ENCODE measurements around the gene SVIL.
"Not testable (repeated sequence)": the region's sequence is repeated elsewhere in the genome, so short reads cannot be mapped to it uniquely, and the experiment has no call there.

Gene SVIL

DNA sequence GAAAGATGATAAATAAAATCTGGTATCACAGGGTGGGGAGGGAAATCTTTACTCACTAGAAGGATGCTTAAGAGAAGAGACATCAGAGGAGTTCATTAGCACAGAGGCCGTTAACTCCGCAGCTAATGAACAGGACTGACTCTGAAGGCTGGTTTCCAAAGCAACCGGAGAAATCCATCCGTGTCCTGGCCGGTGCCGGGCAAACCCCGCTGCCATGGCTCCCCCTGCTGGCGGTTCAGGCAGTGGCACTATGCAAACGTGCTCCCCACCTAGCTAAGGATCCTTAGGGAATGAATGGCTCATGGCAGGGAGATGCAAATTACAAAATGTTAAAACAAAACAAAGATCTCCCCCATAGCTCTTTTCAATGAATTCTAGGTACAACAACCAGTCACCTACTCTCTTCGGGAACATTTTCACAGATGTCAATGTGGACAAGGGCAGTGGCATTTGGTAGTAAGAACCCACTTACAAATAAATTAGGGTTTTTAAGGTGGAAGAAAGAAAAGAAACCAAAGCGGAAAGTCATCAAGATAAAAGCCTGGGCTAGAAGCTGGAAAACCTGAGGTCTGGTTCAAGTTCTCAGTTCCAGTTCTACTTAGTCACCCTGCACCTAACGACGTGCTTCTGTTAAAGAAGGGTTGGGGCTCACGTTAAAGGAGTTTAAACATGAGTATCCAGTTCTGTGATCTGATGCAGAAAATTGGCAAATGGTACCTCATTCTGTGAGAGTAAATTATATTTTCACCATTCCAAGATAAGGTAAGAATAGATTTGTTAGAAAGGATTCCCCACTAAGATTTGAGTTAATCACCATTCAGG is 138.2 kb downstream of the SVIL start:
- peaks cover 8% of the 10 kb centered on the region for H3K4me1 ChIP-seq (ENCODE audit: control insufficient read depth, insufficient read depth, low read length)
- no peaks in the 10 kb centered on the region for H3K36me3 ChIP-seq (ENCODE audit: control insufficient read depth, insufficient read depth, low read length)
- H3K9me3 ChIP-seq (ENCODE audit: control insufficient read depth, insufficient read depth, low read length), result no peaks in the 10 kb centered on the region
- H3K27me3 ChIP-seq (ENCODE audit: control insufficient read depth, insufficient read depth, low read length), result no peaks in the 10 kb centered on the region
- no peak overlapping the region for H3K4me3 ChIP-seq (ENCODE audit: low read depth, low read length)
- no peak overlapping the region for H3K9ac ChIP-seq (ENCODE audit: low read depth, low read length)

DNA sequence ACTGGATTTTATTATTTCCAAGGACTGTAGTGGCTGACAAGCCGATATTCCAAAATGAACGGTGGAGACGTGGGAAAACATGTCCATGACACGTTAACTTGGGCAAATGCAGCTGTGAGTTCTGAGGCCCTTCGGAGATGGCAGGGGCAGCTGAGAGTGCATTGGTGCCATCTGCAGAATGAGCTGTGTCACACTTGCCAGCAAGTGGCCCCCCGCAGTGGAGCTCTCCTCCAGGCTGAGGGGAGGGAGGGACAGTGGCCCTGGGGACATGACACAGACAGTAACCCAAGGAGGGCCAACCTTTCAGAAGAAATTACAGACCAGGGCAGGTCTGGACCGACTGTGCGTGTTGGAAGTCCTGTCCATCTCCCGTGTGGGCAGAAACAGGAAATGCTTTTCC is 139.4 kb downstream of the SVIL start:
- H3K9ac ChIP-seq (ENCODE audit: low read depth, low read length), result no peak overlapping the region
- H3K9me3 ChIP-seq (ENCODE audit: control insufficient read depth, insufficient read depth, low read length), result no peaks in the 10 kb centered on the region
- peaks cover 8% of the 10 kb centered on the region for H3K4me1 ChIP-seq (ENCODE audit: control insufficient read depth, insufficient read depth, low read length)
- no peak overlapping the region for H3K4me3 ChIP-seq (ENCODE audit: low read depth, low read length)
- H3K27me3 ChIP-seq (ENCODE audit: control insufficient read depth, insufficient read depth, low read length), result no peaks in the 10 kb centered on the region
- no peaks in the 10 kb centered on the region for H3K36me3 ChIP-seq (ENCODE audit: control insufficient read depth, insufficient read depth, low read length)

- H3K36me3 ChIP-seq (ENCODE audit: control insufficient read depth, insufficient read depth, low read length), result no peaks in the 10 kb centered on the region
- peaks cover 8% of the 10 kb centered on the region for H3K4me1 ChIP-seq (ENCODE audit: control insufficient read depth, insufficient read depth, low read length)
- no peaks in the 10 kb centered on the region for H3K9me3 ChIP-seq (ENCODE audit: control insufficient read depth, insufficient read depth, low read length)
- H3K27me3 ChIP-seq (ENCODE audit: control insufficient read depth, insufficient read depth, low read length), result no peaks in the 10 kb centered on the region
- H3K4me3 ChIP-seq (ENCODE audit: low read depth, low read length), result no peak overlapping the region
- no peak overlapping the region for H3K9ac ChIP-seq (ENCODE audit: low read depth, low read length)
Measured at GRCh38 chr10:29493697-29494096, 141.1 kb downstream of the SVIL start.

DNA sequence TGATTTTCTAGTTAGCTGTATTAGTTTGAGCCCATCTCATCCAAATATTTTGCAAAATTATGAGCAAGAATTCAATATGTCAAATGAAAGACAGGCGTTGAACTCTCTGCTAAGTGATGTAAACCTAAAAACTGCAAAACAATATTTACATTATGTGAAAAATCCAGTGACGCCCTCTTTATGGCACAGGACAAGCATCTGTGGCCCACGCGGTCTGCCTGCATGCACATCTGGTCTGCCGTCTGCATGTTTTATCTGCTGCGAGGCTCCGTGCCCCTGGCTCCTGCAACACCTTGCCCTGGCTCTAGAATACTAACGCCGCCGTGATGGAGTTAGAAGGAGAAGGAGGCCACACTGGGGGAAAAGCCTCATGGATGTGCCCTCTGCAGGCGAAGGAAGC is 142.0 kb downstream of the SVIL start:
- Histone ChIP-seq H3K4me1 (ENCODE audit: control insufficient read depth, insufficient read depth, low read length) (peaks cover 8% of the 10 kb centered on the region), H3K36me3 (ENCODE audit: control insufficient read depth, insufficient read depth, low read length) (no peaks in the 10 kb centered on the region), H3K9me3 (ENCODE audit: control insufficient read depth, insufficient read depth, low read length) (no peaks in the 10 kb centered on the region), H3K9ac (ENCODE audit: low read depth, low read length) (no peak overlapping the region), H3K4me3 (ENCODE audit: low read depth, low read length) (no peak overlapping the region), H3K27me3 (ENCODE audit: control insufficient read depth, insufficient read depth, low read length) (no peaks in the 10 kb centered on the region)

GRCh38 chr10:29491918-29492317 is 142.9 kb downstream of the SVIL start:
- Histone ChIP-seq H3K36me3 (ENCODE audit: control insufficient read depth, insufficient read depth, low read length) (no peaks in the 10 kb centered on the region), H3K27me3 (ENCODE audit: control insufficient read depth, insufficient read depth, low read length) (no peaks in the 10 kb centered on the region), H3K9ac (ENCODE audit: low read depth, low read length) (no peak overlapping the region), H3K9me3 (ENCODE audit: control insufficient read depth, insufficient read depth, low read length) (no peaks in the 10 kb centered on the region), H3K4me1 (ENCODE audit: control insufficient read depth, insufficient read depth, low read length) (peaks cover 2% of the 10 kb centered on the region), H3K4me3 (ENCODE audit: low read depth, low read length) (no peak overlapping the region)

- not testable (repeated sequence) for H3K36me3 ChIP-seq (ENCODE audit: control insufficient read depth, insufficient read depth, low read length)
Measured at GRCh38 chr10:29490781-29491280, 143.9 kb downstream of the SVIL start.

DNA sequence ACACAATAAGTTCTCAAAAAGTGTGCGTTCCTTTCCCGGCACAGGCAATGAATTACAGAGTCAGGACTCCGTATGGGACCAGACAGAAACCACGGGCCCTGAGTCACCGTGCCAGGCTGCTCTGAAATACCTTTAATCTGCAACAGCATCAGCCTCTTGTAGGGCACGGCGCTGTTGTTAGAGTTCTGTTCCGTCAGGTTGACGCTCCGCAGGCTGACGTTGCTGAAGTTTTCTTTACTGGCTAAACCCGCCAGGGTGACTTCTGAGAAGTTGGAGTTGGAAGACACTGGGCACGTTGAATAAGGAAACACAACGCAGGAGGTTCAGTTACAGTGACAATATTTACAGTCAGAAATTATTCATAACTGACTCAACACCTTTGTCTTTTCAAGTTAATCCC is 146.3 kb downstream of the SVIL start:
- not testable (repeated sequence) for H3K36me3 ChIP-seq (ENCODE audit: control insufficient read depth, insufficient read depth, low read length); H3K4me1 ChIP-seq (ENCODE audit: control insufficient read depth, insufficient read depth, low read length); H3K4me3 ChIP-seq (ENCODE audit: low read depth, low read length); H3K9me3 ChIP-seq (ENCODE audit: control insufficient read depth, insufficient read depth, low read length); H3K27me3 ChIP-seq (ENCODE audit: control insufficient read depth, insufficient read depth, low read length); H3K9ac ChIP-seq (ENCODE audit: low read depth, low read length)

More at GRCh38 chr10:29490781-29491280, 143.9 kb downstream of the SVIL start:
- not testable (repeated sequence) for H3K9ac ChIP-seq (ENCODE audit: low read depth, low read length); H3K9me3 ChIP-seq (ENCODE audit: control insufficient read depth, insufficient read depth, low read length); H3K4me1 ChIP-seq (ENCODE audit: control insufficient read depth, insufficient read depth, low read length); H3K27me3 ChIP-seq (ENCODE audit: control insufficient read depth, insufficient read depth, low read length); H3K4me3 ChIP-seq (ENCODE audit: low read depth, low read length)

GRCh38 chr10:29487884-29488266 is 146.9 kb downstream of the SVIL start:
- not testable (repeated sequence) for H3K4me3 ChIP-seq (ENCODE audit: low read depth, low read length); H3K9me3 ChIP-seq (ENCODE audit: control insufficient read depth, insufficient read depth, low read length); H3K4me1 ChIP-seq (ENCODE audit: control insufficient read depth, insufficient read depth, low read length); H3K27me3 ChIP-seq (ENCODE audit: control insufficient read depth, insufficient read depth, low read length); H3K36me3 ChIP-seq (ENCODE audit: control insufficient read depth, insufficient read depth, low read length); H3K9ac ChIP-seq (ENCODE audit: low read depth, low read length)

GRCh38 chr10:29487032-29487883 is 147.5 kb downstream of the SVIL start:
- not testable (repeated sequence) for H3K27me3 ChIP-seq (ENCODE audit: control insufficient read depth, insufficient read depth, low read length); H3K4me1 ChIP-seq (ENCODE audit: control insufficient read depth, insufficient read depth, low read length); H3K36me3 ChIP-seq (ENCODE audit: control insufficient read depth, insufficient read depth, low read length); H3K9me3 ChIP-seq (ENCODE audit: control insufficient read depth, insufficient read depth, low read length); H3K4me3 ChIP-seq (ENCODE audit: low read depth, low read length); H3K9ac ChIP-seq (ENCODE audit: low read depth, low read length)

GRCh38 chr10:29486433-29486832 is 148.3 kb downstream of the SVIL start:
- no peak overlapping the region for H3K9ac ChIP-seq (ENCODE audit: low read depth, low read length)
- H3K27me3 ChIP-seq (ENCODE audit: control insufficient read depth, insufficient read depth, low read length), result no peaks in the 10 kb centered on the region
- H3K4me3 ChIP-seq (ENCODE audit: low read depth, low read length), result no peak overlapping the region
- H3K9me3 ChIP-seq (ENCODE audit: control insufficient read depth, insufficient read depth, low read length), result no peaks in the 10 kb centered on the region
- no peaks in the 10 kb centered on the region for H3K4me1 ChIP-seq (ENCODE audit: control insufficient read depth, insufficient read depth, low read length)
- H3K36me3 ChIP-seq (ENCODE audit: control insufficient read depth, insufficient read depth, low read length), result no peaks in the 10 kb centered on the region

DNA sequence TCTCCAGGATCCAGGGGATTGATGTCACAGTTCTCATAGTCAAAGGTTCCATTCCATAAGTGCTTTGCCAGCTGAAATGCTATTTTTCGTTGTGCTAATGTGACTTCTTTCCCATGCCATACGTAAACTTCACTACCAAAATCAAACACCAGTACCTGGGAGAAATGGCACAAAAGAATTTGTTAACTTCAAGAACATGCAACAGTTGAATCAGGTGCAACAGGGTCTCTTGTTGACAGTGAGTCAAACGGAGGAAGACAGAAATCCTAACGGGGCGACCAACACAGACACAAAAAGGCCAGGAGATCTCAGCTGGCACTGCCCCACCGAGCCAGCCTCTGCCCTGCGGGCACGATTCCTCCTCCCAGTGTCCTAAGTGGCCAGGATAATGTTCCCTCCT is 150.1 kb downstream of the SVIL start:
- not testable (repeated sequence) for H3K27me3 ChIP-seq (ENCODE audit: control insufficient read depth, insufficient read depth, low read length); H3K9ac ChIP-seq (ENCODE audit: low read depth, low read length); H3K9me3 ChIP-seq (ENCODE audit: control insufficient read depth, insufficient read depth, low read length); H3K4me3 ChIP-seq (ENCODE audit: low read depth, low read length); H3K4me1 ChIP-seq (ENCODE audit: control insufficient read depth, insufficient read depth, low read length); H3K36me3 ChIP-seq (ENCODE audit: control insufficient read depth, insufficient read depth, low read length)
